Glutamatergic neuron (in vitro differentiated cells): ENCODE results near the gene OTOGL. TPM values are rescaled to one million over a fixed set of nuclear protein-coding genes. Genes with fewer than 3 reads are reported as not detected.
"Not testable (repeated sequence)": the region's sequence is repeated elsewhere in the genome, so short reads cannot be mapped to it uniquely, and the experiment has no call there.

Experiments
- DNase-seq: peaks from one replicate; pipeline ENCODE4 v3.0.0; 2022
- H3K27ac Mint-ChIP-seq: one replicate; pipeline ENCODE4 v1.8.0; 2020; ENCODE audit warnings: mild to moderate bottlenecking, mixed read lengths, inconsistent platforms; ENCODE audit not compliant: unreplicated experiment
- H3K27me3 Mint-ChIP-seq: one replicate; pipeline ENCODE4 v1.8.0; 2020; ENCODE audit warnings: mild to moderate bottlenecking, moderate library complexity, mixed read lengths, inconsistent platforms; ENCODE audit not compliant: unreplicated experiment
- H3K36me3 Mint-ChIP-seq: one replicate; pipeline ENCODE4 v1.8.0; 2020; ENCODE audit warnings: mild to moderate bottlenecking, mixed read lengths, inconsistent platforms; ENCODE audit not compliant: unreplicated experiment
- H3K4me1 Mint-ChIP-seq: one replicate; pipeline ENCODE4 v1.8.0; 2020; ENCODE audit warnings: mild to moderate bottlenecking, low read depth, mixed read lengths, inconsistent platforms; ENCODE audit not compliant: unreplicated experiment
- H3K4me3 Mint-ChIP-seq: one replicate; pipeline ENCODE4 v1.8.0; 2020; ENCODE audit warnings: mild to moderate bottlenecking, mixed read lengths, inconsistent platforms; ENCODE audit not compliant: unreplicated experiment
- H3K9me3 Mint-ChIP-seq: one replicate; pipeline ENCODE4 v1.8.0; 2020; ENCODE audit warnings: mild to moderate bottlenecking, moderate library complexity, mixed read lengths, inconsistent platforms; ENCODE audit not compliant: unreplicated experiment
- CTCF ChIP-seq: fragments of 200-600 bp; sonication (generic); IDR thresholded peaks from one replicate; pipeline ENCODE4 v1.5.0; 2021; ENCODE audit not compliant: partially characterized antibody, unreplicated experiment
- total RNA-seq: library from RNA; stranded (reverse); fragmentation: NEBNext Ultra II Directional; extraction: Animal tissue kit (Norgen Biotek cat#: 25700); gene quantifications from one replicate; pipeline ENCODE4 v1.2.1, GENCODE V29; 2021; ENCODE audit not compliant: unreplicated experiment

OTOGL gene
- total RNA-seq, 1 donor from 2014 or later: 0.83 TPM

GRCh38 chr12:80241576-80242273 lies 142.4 kb downstream of the OTOGL start:
- H3K27me3 Mint-ChIP-seq: no peaks in the 10 kb centered on the region
- DNase-seq: no peak
- no peak overlapping the region for H3K27ac Mint-ChIP-seq
- no peaks in the 10 kb centered on the region for H3K36me3 Mint-ChIP-seq
- no peaks in the 10 kb centered on the region for H3K9me3 Mint-ChIP-seq
- TF ChIP-seq CTCF: no peak
- no peaks in the 10 kb centered on the region for H3K4me1 Mint-ChIP-seq
- H3K4me3 Mint-ChIP-seq: no peak overlapping the region

- no peak for DNase-seq
- no peak for TF ChIP-seq CTCF
- H3K27me3 Mint-ChIP-seq: no peaks in the 10 kb centered on the region
- H3K4me1 Mint-ChIP-seq: no peaks in the 10 kb centered on the region
- no peak overlapping the region for H3K27ac Mint-ChIP-seq
- no peak overlapping the region for H3K4me3 Mint-ChIP-seq
- no peaks in the 10 kb centered on the region for H3K9me3 Mint-ChIP-seq
- no peaks in the 10 kb centered on the region for H3K36me3 Mint-ChIP-seq
These were observed 143.0 kb downstream of the OTOGL start for GRCh38 chr12:80242321-80242720.

GRCh38 chr12:80249581-80249980 lies 150.2 kb downstream of the OTOGL start:
- peak; percentile 22 for DNase-seq
- not testable (repeated sequence) for H3K27me3 Mint-ChIP-seq, H3K4me1 Mint-ChIP-seq

GRCh38 chr12:80257920-80258319 lies 158.6 kb downstream of the OTOGL start:
- Mint-ChIP-seq H3K4me3 (no peak overlapping the region), H3K27me3 (no peaks in the 10 kb centered on the region), H3K4me1 (no peaks in the 10 kb centered on the region), H3K36me3 (no peaks in the 10 kb centered on the region), H3K9me3 (no peaks in the 10 kb centered on the region), H3K27ac (no peak overlapping the region)
- no peak for DNase-seq
- no peak for TF ChIP-seq CTCF

More at GRCh38 chr12:80249581-80249980, 150.2 kb downstream of the OTOGL start:
- H3K36me3 Mint-ChIP-seq, H3K27ac Mint-ChIP-seq, H3K9me3 Mint-ChIP-seq: not testable (repeated sequence)
- H3K4me3 Mint-ChIP-seq: peak overlapping the region; percentile 79

- DNase-seq: no peak
- Mint-ChIP-seq H3K4me1 (no peaks in the 10 kb centered on the region), H3K27me3 (no peaks in the 10 kb centered on the region), H3K27ac (no peak overlapping the region), H3K4me3 (no peak overlapping the region), H3K9me3 (no peaks in the 10 kb centered on the region), H3K36me3 (no peaks in the 10 kb centered on the region)
- no peak for TF ChIP-seq CTCF
These were observed 160.9 kb downstream of the OTOGL start for GRCh38 chr12:80260269-80260668.
